Activated CD4-positive, alpha-beta T cell treated with anti-CD3 and anti-CD28 coated beads, Interleukin-2, amount 10 ng/mL, durations not matched to agents 24 days and 14 days (primary cell): ENCODE results near the gene FNBP1L. TPM values are rescaled to one million over a fixed set of nuclear protein-coding genes. Genes with fewer than 3 reads are reported as not detected.

Experiments
- DNase-seq: peaks from one replicate; pipeline ENCODE4 v3.0.0; 2022
- H3K27ac Mint-ChIP-seq: one replicate; pipeline ENCODE4 v1.8.0; 2022; ENCODE audit warnings: mild to moderate bottlenecking, mixed read lengths
- H3K27me3 Mint-ChIP-seq: one replicate; pipeline ENCODE4 v1.8.0; 2022; ENCODE audit warnings: mixed read lengths
- H3K36me3 Mint-ChIP-seq: one replicate; pipeline ENCODE4 v1.8.0; 2022; ENCODE audit warnings: low read depth, mild to moderate bottlenecking, mixed read lengths
- H3K4me1 Mint-ChIP-seq: one replicate; pipeline ENCODE4 v1.8.0; 2021; ENCODE audit warnings: mixed read lengths
- H3K4me3 Mint-ChIP-seq: one replicate; pipeline ENCODE4 v1.8.0; 2022; ENCODE audit warnings: mild to moderate bottlenecking, moderate library complexity, mixed read lengths
- H3K9me3 Mint-ChIP-seq: one replicate; pipeline ENCODE4 v1.8.0; 2021; ENCODE audit warnings: mixed read lengths
- intact Hi-C: fragments of 100-400 bp; cut with micrococcal nuclease; formaldehyde crosslinking; loops from one replicate; pipeline ENCODE4 v1.15.1; 2023
- total RNA-seq: library from RNA; stranded (reverse); gene quantifications from 2 replicates; pipeline ENCODE4 v1.2.3, GENCODE V29; 2022

Gene FNBP1L
- total RNA-seq, 1 donor from 2014 or later: 0.14 TPM

- H3K4me3 Mint-ChIP-seq: no peak overlapping the region
- H3K27ac Mint-ChIP-seq: no peak overlapping the region
- H3K9me3 Mint-ChIP-seq: no peaks in the 10 kb centered on the region
- peaks cover 7% of the 10 kb centered on the region for H3K4me1 Mint-ChIP-seq
- intact Hi-C loops: no loop called here
- no peak for DNase-seq
- H3K27me3 Mint-ChIP-seq: peaks cover 14% of the 10 kb centered on the region
- H3K36me3 Mint-ChIP-seq: no peaks in the 10 kb centered on the region
Measured at GRCh38 chr1:93559695-93560094, 111.8 kb downstream of the FNBP1L start.

- Mint-ChIP-seq H3K4me1 (no peaks in the 10 kb centered on the region), H3K27ac (no peak overlapping the region), H3K36me3 (no peaks in the 10 kb centered on the region), H3K4me3 (no peak overlapping the region), H3K9me3 (no peaks in the 10 kb centered on the region), H3K27me3 (peaks cover 2% of the 10 kb centered on the region)
- DNase-seq: no peak
- intact Hi-C loops: no loop called here
Measured at GRCh38 chr1:93565496-93566206, 117.7 kb downstream of the FNBP1L start.

GRCh38 chr1:93566227-93566626, 118.3 kb downstream of the FNBP1L start:
- Mint-ChIP-seq H3K36me3 (no peaks in the 10 kb centered on the region), H3K4me3 (no peak overlapping the region), H3K27me3 (peaks cover 2% of the 10 kb centered on the region), H3K27ac (no peak overlapping the region), H3K9me3 (no peaks in the 10 kb centered on the region), H3K4me1 (no peaks in the 10 kb centered on the region)
- DNase-seq: no peak
- intact Hi-C loops: no loop called here

- no peaks in the 10 kb centered on the region for H3K9me3 Mint-ChIP-seq
- peak overlapping the region; percentile 34 for H3K27ac Mint-ChIP-seq
- H3K36me3 Mint-ChIP-seq: no peaks in the 10 kb centered on the region
- no peak overlapping the region for H3K4me3 Mint-ChIP-seq
- H3K27me3 Mint-ChIP-seq: peaks cover 2% of the 10 kb centered on the region
- no peak for DNase-seq
- H3K4me1 Mint-ChIP-seq: no peaks in the 10 kb centered on the region
- intact Hi-C loops: no loop called here
Measured at GRCh38 chr1:93567255-93567918, 119.5 kb downstream of the FNBP1L start.

- Mint-ChIP-seq H3K9me3 (no peaks in the 10 kb centered on the region), H3K36me3 (no peaks in the 10 kb centered on the region), H3K4me3 (no peak overlapping the region), H3K27ac (no peak overlapping the region), H3K4me1 (no peaks in the 10 kb centered on the region), H3K27me3 (peaks cover 2% of the 10 kb centered on the region)
- DNase-seq: no peak
- intact Hi-C loops: no loop called here
Measured at GRCh38 chr1:93569489-93569888, 121.6 kb downstream of the FNBP1L start.

GRCh38 chr1:93571623-93572310, 123.8 kb downstream of the FNBP1L start:
- H3K4me1 Mint-ChIP-seq: no peaks in the 10 kb centered on the region
- H3K36me3 Mint-ChIP-seq: no peaks in the 10 kb centered on the region
- intact Hi-C loops: no loop called here

GRCh38 chr1:93573940-93574469, 126.1 kb downstream of the FNBP1L start:
- intact Hi-C loops: no loop called here
- Mint-ChIP-seq H3K27me3 (no peaks in the 10 kb centered on the region), H3K36me3 (no peaks in the 10 kb centered on the region), H3K4me1 (no peaks in the 10 kb centered on the region), H3K27ac (no peak overlapping the region), H3K9me3 (no peaks in the 10 kb centered on the region), H3K4me3 (no peak overlapping the region)
- DNase-seq: no peak

More at GRCh38 chr1:93571623-93572310, 123.8 kb downstream of the FNBP1L start:
- no peak overlapping the region for H3K27ac Mint-ChIP-seq
- no peak for DNase-seq
- no peaks in the 10 kb centered on the region for H3K9me3 Mint-ChIP-seq
- H3K27me3 Mint-ChIP-seq: no peaks in the 10 kb centered on the region
- no peak overlapping the region for H3K4me3 Mint-ChIP-seq

GRCh38 chr1:93574511-93574910, 126.6 kb downstream of the FNBP1L start:
- intact Hi-C loops: no loop called here
- H3K4me3 Mint-ChIP-seq: no peak overlapping the region
- no peaks in the 10 kb centered on the region for H3K9me3 Mint-ChIP-seq
- no peak overlapping the region for H3K27ac Mint-ChIP-seq
- DNase-seq: no peak
- H3K4me1 Mint-ChIP-seq: no peaks in the 10 kb centered on the region
- no peaks in the 10 kb centered on the region for H3K27me3 Mint-ChIP-seq
- H3K36me3 Mint-ChIP-seq: no peaks in the 10 kb centered on the region

- H3K27me3 Mint-ChIP-seq: no peaks in the 10 kb centered on the region
- no peaks in the 10 kb centered on the region for H3K36me3 Mint-ChIP-seq
- H3K9me3 Mint-ChIP-seq: no peaks in the 10 kb centered on the region
- no peak overlapping the region for H3K4me3 Mint-ChIP-seq
- no peaks in the 10 kb centered on the region for H3K4me1 Mint-ChIP-seq
- intact Hi-C loops: no loop called here
- DNase-seq: no peak
- H3K27ac Mint-ChIP-seq: no peak overlapping the region
Measured at GRCh38 chr1:93574991-93575390, 127.1 kb downstream of the FNBP1L start.

GRCh38 chr1:93575621-93576284, 127.8 kb downstream of the FNBP1L start:
- Mint-ChIP-seq H3K36me3 (no peaks in the 10 kb centered on the region), H3K9me3 (no peaks in the 10 kb centered on the region), H3K27me3 (no peaks in the 10 kb centered on the region), H3K4me3 (no peak overlapping the region), H3K27ac (no peak overlapping the region), H3K4me1 (no peaks in the 10 kb centered on the region)
- DNase-seq: no peak
- intact Hi-C loops: no loop called here

GRCh38 chr1:93576346-93576745, 128.4 kb downstream of the FNBP1L start:
- Mint-ChIP-seq H3K27ac (no peak overlapping the region), H3K9me3 (no peaks in the 10 kb centered on the region), H3K36me3 (no peaks in the 10 kb centered on the region), H3K4me3 (no peak overlapping the region), H3K27me3 (no peaks in the 10 kb centered on the region), H3K4me1 (no peaks in the 10 kb centered on the region)
- intact Hi-C loops: no loop called here
- no peak for DNase-seq

GRCh38 chr1:93576746-93577145, 128.8 kb downstream of the FNBP1L start:
- Mint-ChIP-seq H3K36me3 (no peaks in the 10 kb centered on the region), H3K4me1 (no peaks in the 10 kb centered on the region), H3K27me3 (no peaks in the 10 kb centered on the region), H3K27ac (no peak overlapping the region), H3K4me3 (no peak overlapping the region), H3K9me3 (no peaks in the 10 kb centered on the region)
- no peak for DNase-seq
- intact Hi-C loops: no loop called here

GRCh38 chr1:93577536-93578432, 129.9 kb downstream of the FNBP1L start:
- Mint-ChIP-seq H3K27me3 (no peaks in the 10 kb centered on the region), H3K36me3 (no peaks in the 10 kb centered on the region), H3K9me3 (no peaks in the 10 kb centered on the region), H3K4me1 (no peaks in the 10 kb centered on the region), H3K4me3 (no peak overlapping the region), H3K27ac (no peak overlapping the region)
- intact Hi-C loops: no loop called here
- no peak for DNase-seq
